A549 (cell line): ENCODE measurements around the gene ADAMTS16.

Experiments
- CBX8 ChIP-seq: fragments of 200-600 bp; sonication (generic); IDR thresholded peaks from 2 replicates; pipeline ENCODE4 v1.6.1; 2016
- JUN ChIP-seq, 2 experiments: fragments of >200 bp; sonication (Bioruptor Twin); formaldehyde crosslinking; IDR thresholded peaks; 2 replicates in 1 of 2; 3 replicates in 1 of 2; pipeline ENCODE4 v1.6.1; 2016 to 2017
- POLR2A ChIP-seq: IDR thresholded peaks from 2 replicates; pipeline ENCODE4 v1.6.1; 2012; ENCODE audit warnings: mild to moderate bottlenecking, low read length

GRCh38 chr5:5342784-5343183, 202.7 kb downstream of the ADAMTS16 start:
- no peak for TF ChIP-seq POLR2A
- no peak for TF ChIP-seq JUN (IDR thresholded peaks at IDR 0.05)
- TF ChIP-seq CBX8, result no peak
